Gastroesophageal sphincter (tissue), 3 donors: Measurements from ENCODE around the gene CNGA3.

Experiments
- CTCF ChIP-seq, 4 experiments: fragments of 200-600 bp in 2 of 4; fragments of 450-650 bp in 2 of 4; sonication (generic) in 1 of 4; IDR thresholded peaks; one replicate each; pipeline ENCODE4 v1.5.1; 2017 to 2019; ENCODE audit warnings: antibody characterized with exemption in 4 of 4, mild to moderate bottlenecking in 2 of 4, moderate library complexity in 2 of 4
- EP300 ChIP-seq: sonication (generic); formaldehyde crosslinking; IDR thresholded peaks from one replicate; pipeline ENCODE4 v1.6.1; 2017; ENCODE audit warnings: antibody characterized with exemption, mild to moderate bottlenecking

- no peak for TF ChIP-seq CTCF (IDR thresholded peaks at IDR 0.05)
- TF ChIP-seq EP300 = no peak
These were observed 32.6 kb upstream of the CNGA3 start for GRCh38 chr2:98313492-98314250.
